ENCODE results near the gene INKA1.

INKA1 gene

DNA sequence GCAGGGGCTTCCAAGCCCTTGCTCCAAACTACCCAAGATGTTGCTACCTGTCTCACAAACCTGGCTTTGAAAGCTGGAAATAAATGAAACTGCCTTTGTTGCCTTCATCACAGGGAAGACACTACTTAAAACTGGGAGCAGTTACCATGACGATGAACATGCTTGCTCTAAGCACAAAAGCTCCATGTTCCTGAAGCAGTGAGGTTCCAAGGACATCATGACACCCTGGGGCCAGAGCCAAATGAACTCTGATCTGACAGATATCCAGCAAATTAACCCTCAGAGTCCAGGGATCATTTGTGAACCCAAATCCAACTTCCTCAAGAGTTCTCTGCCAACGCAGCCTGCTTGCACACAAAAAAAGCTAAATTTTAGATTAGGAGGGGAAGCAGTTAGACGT is 42.6 kb downstream of the INKA1 start:
- TF ChIP-seq, protein P1, sequence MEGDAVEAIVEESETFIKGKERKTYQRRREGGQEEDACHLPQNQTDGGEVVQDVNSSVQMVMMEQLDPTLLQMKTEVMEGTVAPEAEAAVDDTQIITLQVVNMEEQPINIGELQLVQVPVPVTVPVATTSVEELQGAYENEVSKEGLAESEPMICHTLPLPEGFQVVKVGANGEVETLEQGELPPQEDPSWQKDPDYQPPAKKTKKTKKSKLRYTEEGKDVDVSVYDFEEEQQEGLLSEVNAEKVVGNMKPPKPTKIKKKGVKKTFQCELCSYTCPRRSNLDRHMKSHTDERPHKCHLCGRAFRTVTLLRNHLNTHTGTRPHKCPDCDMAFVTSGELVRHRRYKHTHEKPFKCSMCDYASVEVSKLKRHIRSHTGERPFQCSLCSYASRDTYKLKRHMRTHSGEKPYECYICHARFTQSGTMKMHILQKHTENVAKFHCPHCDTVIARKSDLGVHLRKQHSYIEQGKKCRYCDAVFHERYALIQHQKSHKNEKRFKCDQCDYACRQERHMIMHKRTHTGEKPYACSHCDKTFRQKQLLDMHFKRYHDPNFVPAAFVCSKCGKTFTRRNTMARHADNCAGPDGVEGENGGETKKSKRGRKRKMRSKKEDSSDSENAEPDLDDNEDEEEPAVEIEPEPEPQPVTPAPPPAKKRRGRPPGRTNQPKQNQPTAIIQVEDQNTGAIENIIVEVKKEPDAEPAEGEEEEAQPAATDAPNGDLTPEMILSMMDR (IDR thresholded peaks at IDR 0.05; ENCODE audit: borderline replicate concordance, control extremely low read depth, extremely low read depth, insufficient read depth, missing control alignments) = no peak
- no peak for DNase-seq (ENCODE audit: low spot score)
- in situ Hi-C loops (cut with MboI; ENCODE audit: low sequenced_read_pairs, unreplicated experiment) = no loop called here

All from GM13976 (cell line).